GM12878 (cell line): ENCODE measurements around the gene HCAR2. TPM values are rescaled to one million over a fixed set of nuclear protein-coding genes. Genes with fewer than 3 reads are reported as not detected.

Experiments used
- ATAC-seq: fragments of 200-7000 bp; cut with Tn5 transposase; 3 replicates; pipeline ENCODE4 v1.9.1; 2020; ENCODE audit warnings: mild to moderate bottlenecking, moderate library complexity
- BruUV-seq: library from RNA; stranded (reverse); fragments of 400-500 nt; replicated peaks from 2 replicates; lab custom pipeline; 2021; lab: Mats Ljungman, UMichigan
- CTCF ChIA-PET: fragments of 300-600 bp; sonication (Branson Sonifier 250); formaldehyde crosslinking; extraction: SDS; loops from one replicate; lab custom pipeline; 2021; ENCODE audit warnings: inconsistent platforms; lab: Yijun Ruan, JAX
- POLR2A ChIA-PET: fragments of 350-600 bp; formaldehyde crosslinking; extraction: SDS; loops from one replicate; lab custom pipeline; 2021; ENCODE audit warnings: inconsistent platforms; lab: Charles Lee
- RAD21 ChIA-PET: fragments of 300-600 bp; sonication (Branson Sonifier 250); formaldehyde crosslinking; loops from one replicate; lab custom pipeline; 2023; ENCODE audit warnings: antibody characterized with exemption; ENCODE audit not compliant: unreplicated experiment; lab: Charles Lee
- SMC1A ChIA-PET: fragments of 300-600 bp; sonication (Branson Sonifier 250); formaldehyde crosslinking; loops from one replicate; lab custom pipeline; 2023; ENCODE audit not compliant: unreplicated experiment, uncharacterized antibody; lab: Charles Lee
- DNase-seq: peaks from one replicate; pipeline ENCODE4 v3.0.0-alpha.2; 2011; ENCODE audit warnings: low read depth, low spot score
- FAIRE-seq: peaks from 3 replicates; lab custom pipeline; 2011; peaks lifted over from hg19 to GRCh38; lab: Jason Lieb, UNC
- H2AFZ ChIP-seq: 2 replicates; pipeline ENCODE4 v1.6.0; 2011; ENCODE audit warnings: low read depth, low read length, control low read depth; ENCODE audit not compliant: control insufficient read depth
- H3K27ac ChIP-seq: 2 replicates; pipeline ENCODE4 v1.5.1; 2011; ENCODE audit warnings: control low read depth; ENCODE audit not compliant: control insufficient read depth, insufficient read depth
- H3K27me3 ChIP-seq, 2 experiments: replicated peaks in 1 of 2; 2 replicates each; pipeline versions ENCODE4 v1.6.0 to v1.6.1; 2011; ENCODE audit warnings: low read length in 1 of 2; ENCODE audit not compliant: control insufficient read depth in 2 of 2, insufficient read depth in 2 of 2
- H3K36me3 ChIP-seq, 2 experiments: 2 replicates each; pipeline ENCODE4 v1.5.1; 2011; ENCODE audit warnings: low read length in 1 of 2; ENCODE audit not compliant: control insufficient read depth in 2 of 2, insufficient read depth in 2 of 2
- H3K4me1 ChIP-seq: 2 replicates; pipeline ENCODE4 v1.6.1; 2011; ENCODE audit warnings: mild to moderate bottlenecking, low read length, moderate library complexity, mixed read lengths; ENCODE audit not compliant: control insufficient read depth, insufficient read depth
- H3K4me2 ChIP-seq: 2 replicates; pipeline ENCODE4 v1.6.0; 2011; ENCODE audit warnings: control low read depth; ENCODE audit not compliant: control insufficient read depth, insufficient read depth
- H3K4me3 ChIP-seq: fragments of 200-600 bp; sonication (generic); 2 replicates; pipeline ENCODE4 v1.5.1; 2016
- H3K79me2 ChIP-seq: 2 replicates; pipeline ENCODE4 v1.6.0; 2011; ENCODE audit warnings: low read length; ENCODE audit not compliant: control insufficient read depth, insufficient read depth
- H3K9ac ChIP-seq: 2 replicates; pipeline ENCODE4 v1.8.0; 2011; ENCODE audit warnings: low read length, control low read depth, mixed read lengths; ENCODE audit not compliant: control insufficient read depth, insufficient read depth
- H3K9me3 ChIP-seq: replicated peaks from 3 replicates; pipeline ENCODE4 v1.5.1; 2011; ENCODE audit warnings: mild to moderate bottlenecking, low read length; ENCODE audit not compliant: control insufficient read depth, insufficient read depth
- H4K20me1 ChIP-seq: 2 replicates; pipeline ENCODE4 v1.6.0; 2011; ENCODE audit not compliant: control insufficient read depth, insufficient read depth
- ATF7 ChIP-seq: fragments of 450-650 bp; IDR thresholded peaks from 2 replicates; pipeline ENCODE4 v1.6.1; 2016; ENCODE audit warnings: low read depth, mild to moderate bottlenecking
- CHD2 ChIP-seq: IDR thresholded peaks from 2 replicates; pipeline ENCODE4 v1.6.1; 2011; ENCODE audit warnings: low read depth, low read length, improper control_type of control experiment, borderline replicate concordance
- JUND ChIP-seq: IDR thresholded peaks from 2 replicates; pipeline ENCODE4 v1.6.1; 2012; ENCODE audit warnings: low read depth, mild to moderate bottlenecking, low read length, improper control_type of control experiment, moderate library complexity
- KDM1A ChIP-seq: fragments of 200-600 bp; sonication (generic); IDR thresholded peaks from 2 replicates; pipeline ENCODE4 v1.6.1; 2016; ENCODE audit warnings: borderline replicate concordance
- MXI1 ChIP-seq: fragments of 150-350 bp; IDR thresholded peaks from 2 replicates; pipeline ENCODE4 v1.6.1; 2011; ENCODE audit warnings: low read depth, mild to moderate bottlenecking, inconsistent platforms, low read length, improper control_type of control experiment
- NBN ChIP-seq: fragments of 450-650 bp; IDR thresholded peaks from 2 replicates; pipeline ENCODE4 v1.6.1; 2016
- PAX5 ChIP-seq: IDR thresholded peaks from 2 replicates; pipeline ENCODE4 v1.6.1; 2011; ENCODE audit warnings: low read depth, low read length, borderline replicate concordance
- POLR2AphosphoS5 ChIP-seq: IDR thresholded peaks from 2 replicates; pipeline ENCODE4 v1.6.1; 2011; ENCODE audit warnings: mild to moderate bottlenecking, low read length, inconsistent platforms
- RAD21 ChIP-seq: IDR thresholded peaks from 2 replicates; pipeline ENCODE4 v1.6.1; 2011; ENCODE audit warnings: mild to moderate bottlenecking, low read depth, low read length, moderate library complexity; ENCODE audit not compliant: insufficient read depth
- SMARCA5 ChIP-seq: fragments of 450-650 bp; IDR thresholded peaks from 2 replicates; pipeline ENCODE4 v1.6.1; 2017; ENCODE audit warnings: mild to moderate bottlenecking
- SP1 ChIP-seq: IDR thresholded peaks from one replicate; pipeline ENCODE4 v1.6.1; 2011; ENCODE audit warnings: low read depth, low read length
- SREBF2 ChIP-seq: IDR thresholded peaks from 2 replicates; pipeline ENCODE4 v1.6.1; 2012; ENCODE audit warnings: mild to moderate bottlenecking, low read length
- STAT3 ChIP-seq: IDR thresholded peaks from 2 replicates; pipeline ENCODE4 v1.6.1; 2011; ENCODE audit warnings: low read depth, low read length, improper control_type of control experiment
- WRNIP1 ChIP-seq: IDR thresholded peaks from 2 replicates; pipeline ENCODE4 v1.6.1; 2011; ENCODE audit warnings: low read depth, low read length, improper control_type of control experiment, borderline replicate concordance
- ZNF207 ChIP-seq: fragments of 450-650 bp; IDR thresholded peaks from 2 replicates; pipeline ENCODE4 v1.6.1; 2014; ENCODE audit warnings: antibody characterized with exemption, mild to moderate bottlenecking, borderline replicate concordance
- WGBS: methylation state at CpG from one replicate; pipeline ENCODE4 v1.1.6; 2016; ENCODE audit warnings: low lambda C conversion rate; ENCODE audit not compliant: insufficient replicate concordance, insufficient coverage; ENCODE audit errors: missing lambda C conversion rate; 5-methylcytosine and 5-hydroxymethylcytosine counted together
- in situ Hi-C: fragments of 300-500 bp; cut with MboI; formaldehyde crosslinking; loops from 9 replicates; pipeline ENCODE4 v1.14.3; 2018; ENCODE audit warnings: mixed read lengths
- intact Hi-C: fragments of 100-400 bp; cut with micrococcal nuclease; formaldehyde crosslinking; loops from one replicate; pipeline ENCODE4 v1.14.2; 2022; ENCODE audit not compliant: unreplicated experiment
- polyA plus RNA-seq, 11 experiments: library from polyadenylated mRNA; depleted of rRNA in 4 of 11; unstranded in 6 of 11; stranded (reverse) in 5 of 11; fragments of >200 nt; fragmentation: Nextera tagmentation in 4 of 11; fragmentation: Illumina TruSeq in 1 of 11; extraction: Ambion mirVana in 4 of 11; extraction: Trizol in 1 of 11; gene quantifications; 1 replicate in 1 of 11; 2 replicates in 10 of 11; pipeline versions ENCODE4 v1.2.1 to v1.2.3, GENCODE V29; 2011 to 2016; ENCODE audit warnings: inconsistent platforms in 2 of 11, missing spikeins in 2 of 11, low read depth in 1 of 11
- total RNA-seq, 4 experiments: library from RNA; depleted of rRNA in 3 of 4; stranded (reverse); fragments of >200 nt in 3 of 4; fragmentation: Illumina TruSeq in 1 of 4; extraction: Trizol in 1 of 4; gene quantifications; 2 replicates each; pipeline versions ENCODE4 v1.2.1 to v1.2.3, GENCODE V29; 2013 to 2021
- TF ChIP-seq, protein P1 (sequence below): IDR thresholded peaks from 2 replicates; pipeline ENCODE4 v1.6.1; 2012; ENCODE audit warnings: low read length, inconsistent platforms
- TF ChIP-seq, protein P2 (sequence below): fragments of 450-650 bp; IDR thresholded peaks from 2 replicates; pipeline ENCODE4 v1.6.1; 2016; ENCODE audit warnings: mild to moderate bottlenecking, moderate library complexity, borderline replicate concordance
- TF ChIP-seq, protein P3 (sequence below): IDR thresholded peaks from 2 replicates; pipeline ENCODE4 v1.6.1; 2011; ENCODE audit warnings: mild to moderate bottlenecking, low read depth, low read length, moderate library complexity; ENCODE audit not compliant: insufficient replicate concordance

HCAR2 gene
- total and polyA plus RNA-seq, 10 of the 15 experiments (the other 5 are each of a cell fraction or from before 2014, with no cell fraction given), result 0.19 to 0.66 (median 0.35) TPM

DNA sequence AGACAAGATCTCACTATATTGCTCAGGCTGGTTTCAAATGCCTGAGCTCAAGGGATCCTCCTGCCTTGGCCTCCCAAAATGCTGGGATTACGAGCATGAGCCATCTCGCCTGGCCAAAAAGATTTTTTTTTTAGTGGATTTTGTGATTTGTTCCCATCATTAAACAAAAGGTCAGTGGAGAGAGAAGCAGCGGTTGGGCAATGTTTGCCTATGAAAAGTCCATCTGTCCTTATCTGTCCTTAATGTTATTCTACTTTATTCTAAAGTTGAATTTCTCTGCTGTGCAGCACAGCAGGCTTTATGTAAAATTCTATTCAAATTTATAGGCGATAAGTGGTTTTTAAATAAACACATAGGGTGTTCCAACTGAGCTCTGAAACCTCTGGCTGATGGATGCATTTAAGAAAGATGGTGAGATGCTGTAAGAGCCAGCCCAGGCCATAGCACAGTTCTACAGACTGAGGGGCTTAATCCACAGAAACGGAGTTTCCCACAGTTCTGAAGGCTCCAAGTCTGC is 18.8 kb downstream of the HCAR2 start:
- H4K20me1 ChIP-seq, result no peaks in the 10 kb centered on the region
- no peak overlapping the region for H3K4me2 ChIP-seq
- ChIA-PET CTCF (no interaction called here), POLR2A (no interaction called here), RAD21 (no interaction called here), SMC1A (no interaction called here)
- no peak for ATAC-seq
- no peaks in the 10 kb centered on the region for H3K9me3 ChIP-seq
- TF ChIP-seq, protein P1, sequence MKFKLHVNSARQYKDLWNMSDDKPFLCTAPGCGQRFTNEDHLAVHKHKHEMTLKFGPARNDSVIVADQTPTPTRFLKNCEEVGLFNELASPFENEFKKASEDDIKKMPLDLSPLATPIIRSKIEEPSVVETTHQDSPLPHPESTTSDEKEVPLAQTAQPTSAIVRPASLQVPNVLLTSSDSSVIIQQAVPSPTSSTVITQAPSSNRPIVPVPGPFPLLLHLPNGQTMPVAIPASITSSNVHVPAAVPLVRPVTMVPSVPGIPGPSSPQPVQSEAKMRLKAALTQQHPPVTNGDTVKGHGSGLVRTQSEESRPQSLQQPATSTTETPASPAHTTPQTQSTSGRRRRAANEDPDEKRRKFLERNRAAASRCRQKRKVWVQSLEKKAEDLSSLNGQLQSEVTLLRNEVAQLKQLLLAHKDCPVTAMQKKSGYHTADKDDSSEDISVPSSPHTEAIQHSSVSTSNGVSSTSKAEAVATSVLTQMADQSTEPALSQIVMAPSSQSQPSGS, result no peak
- TF ChIP-seq, protein P2, sequence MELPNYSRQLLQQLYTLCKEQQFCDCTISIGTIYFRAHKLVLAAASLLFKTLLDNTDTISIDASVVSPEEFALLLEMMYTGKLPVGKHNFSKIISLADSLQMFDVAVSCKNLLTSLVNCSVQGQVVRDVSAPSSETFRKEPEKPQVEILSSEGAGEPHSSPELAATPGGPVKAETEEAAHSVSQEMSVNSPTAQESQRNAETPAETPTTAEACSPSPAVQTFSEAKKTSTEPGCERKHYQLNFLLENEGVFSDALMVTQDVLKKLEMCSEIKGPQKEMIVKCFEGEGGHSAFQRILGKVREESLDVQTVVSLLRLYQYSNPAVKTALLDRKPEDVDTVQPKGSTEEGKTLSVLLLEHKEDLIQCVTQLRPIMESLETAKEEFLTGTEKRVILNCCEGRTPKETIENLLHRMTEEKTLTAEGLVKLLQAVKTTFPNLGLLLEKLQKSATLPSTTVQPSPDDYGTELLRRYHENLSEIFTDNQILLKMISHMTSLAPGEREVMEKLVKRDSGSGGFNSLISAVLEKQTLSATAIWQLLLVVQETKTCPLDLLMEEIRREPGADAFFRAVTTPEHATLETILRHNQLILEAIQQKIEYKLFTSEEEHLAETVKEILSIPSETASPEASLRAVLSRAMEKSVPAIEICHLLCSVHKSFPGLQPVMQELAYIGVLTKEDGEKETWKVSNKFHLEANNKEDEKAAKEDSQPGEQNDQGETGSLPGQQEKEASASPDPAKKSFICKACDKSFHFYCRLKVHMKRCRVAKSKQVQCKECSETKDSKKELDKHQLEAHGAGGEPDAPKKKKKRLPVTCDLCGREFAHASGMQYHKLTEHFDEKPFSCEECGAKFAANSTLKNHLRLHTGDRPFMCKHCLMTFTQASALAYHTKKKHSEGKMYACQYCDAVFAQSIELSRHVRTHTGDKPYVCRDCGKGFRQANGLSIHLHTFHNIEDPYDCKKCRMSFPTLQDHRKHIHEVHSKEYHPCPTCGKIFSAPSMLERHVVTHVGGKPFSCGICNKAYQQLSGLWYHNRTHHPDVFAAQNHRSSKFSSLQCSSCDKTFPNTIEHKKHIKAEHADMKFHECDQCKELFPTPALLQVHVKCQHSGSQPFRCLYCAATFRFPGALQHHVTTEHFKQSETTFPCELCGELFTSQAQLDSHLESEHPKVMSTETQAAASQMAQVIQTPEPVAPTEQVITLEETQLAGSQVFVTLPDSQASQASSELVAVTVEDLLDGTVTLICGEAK, result no peak
- TF ChIP-seq SREBF2 (no peak), JUND (no peak), ZNF207 (no peak), NBN (no peak), SMARCA5 (no peak), SP1 (no peak), CHD2 (no peak), RAD21 (no peak), STAT3 (no peak), WRNIP1 (no peak), MXI1 (no peak), POLR2AphosphoS5 (no peak), KDM1A (no peak), ATF7 (no peak), PAX5 (no peak)
- TF ChIP-seq, protein P3, sequence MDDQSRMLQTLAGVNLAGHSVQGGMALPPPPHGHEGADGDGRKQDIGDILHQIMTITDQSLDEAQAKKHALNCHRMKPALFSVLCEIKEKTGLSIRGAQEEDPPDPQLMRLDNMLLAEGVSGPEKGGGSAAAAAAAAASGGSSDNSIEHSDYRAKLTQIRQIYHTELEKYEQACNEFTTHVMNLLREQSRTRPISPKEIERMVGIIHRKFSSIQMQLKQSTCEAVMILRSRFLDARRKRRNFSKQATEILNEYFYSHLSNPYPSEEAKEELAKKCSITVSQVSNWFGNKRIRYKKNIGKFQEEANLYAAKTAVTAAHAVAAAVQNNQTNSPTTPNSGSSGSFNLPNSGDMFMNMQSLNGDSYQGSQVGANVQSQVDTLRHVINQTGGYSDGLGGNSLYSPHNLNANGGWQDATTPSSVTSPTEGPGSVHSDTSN, result no peak
- DNase-seq, result no peak
- H3K27me3 ChIP-seq, result no peaks in the 10 kb centered on the region
- no peak for FAIRE-seq
- no peak overlapping the region for H2AFZ ChIP-seq
- no peak overlapping the region for H3K4me3 ChIP-seq
- H3K79me2 ChIP-seq, result no peaks in the 10 kb centered on the region
- H3K36me3 ChIP-seq, result no peaks in the 10 kb centered on the region
- no TSS peak for BruUV-seq
- no peak overlapping the region for H3K9ac ChIP-seq
- intact Hi-C loops, result loop anchor here (5.0 kb wide), 1 partner anchor 68 kb away; the partner anchor contains the start of gene DENR
- in situ Hi-C loops, result no loop called here
- WGBS, result 63% methylated on average over 5 of the region's 5 CpGs
- H3K4me1 ChIP-seq, result no peaks in the 10 kb centered on the region; the same call in 1 of the 2 replicates
- no peak overlapping the region for H3K27ac ChIP-seq
